CD4-positive, alpha-beta T cell treated with Interleukin-15 for 4 hours (primary cell): ENCODE measurements around the gene PQBP1.

ENCODE experiments used
- DNase-seq: peaks from one replicate; pipeline ENCODE4 v3.0.0-alpha.2; 2020; ENCODE audit warnings: low spot score

Gene PQBP1

DNA sequence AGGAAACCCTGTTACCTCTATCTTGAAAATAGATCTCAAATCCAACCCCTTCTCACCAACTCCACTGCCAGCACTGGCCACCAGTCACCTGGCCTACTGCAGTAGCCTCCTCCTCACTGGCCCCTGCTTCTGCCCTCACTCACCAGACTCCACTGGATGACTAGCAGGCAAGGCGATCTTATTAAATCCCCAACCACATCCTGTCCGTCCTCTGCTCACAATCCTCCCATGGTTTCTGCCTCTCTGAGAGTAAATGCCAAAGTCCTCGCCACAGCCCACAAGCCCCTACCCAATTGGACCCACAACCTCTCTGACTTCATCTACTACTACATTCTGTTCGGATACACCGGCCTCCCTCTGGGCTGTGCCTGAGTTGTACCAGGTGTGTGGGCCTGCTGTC lies 26.5 kb downstream of the PQBP1 start:
- no peak for DNase-seq

DNA sequence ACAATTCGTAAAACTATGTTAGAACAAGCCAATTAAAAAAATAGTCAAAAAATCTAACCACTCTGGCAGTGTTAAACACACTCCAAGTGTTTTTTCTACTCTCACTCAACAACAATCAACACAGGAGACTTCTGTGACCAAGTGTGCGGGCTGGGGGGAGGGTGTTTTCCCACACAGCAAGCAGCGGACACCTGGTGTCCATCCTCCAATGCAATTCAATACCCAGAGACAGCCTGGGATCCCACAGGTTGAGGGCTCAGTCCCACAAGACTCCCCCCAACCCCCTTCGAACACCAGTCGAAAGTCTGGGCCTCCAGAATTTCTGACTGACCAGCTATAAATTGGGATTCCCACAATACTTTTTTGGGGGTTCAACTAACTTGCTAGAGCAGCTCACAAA lies 29.4 kb downstream of the PQBP1 start:
- no peak for DNase-seq

DNA sequence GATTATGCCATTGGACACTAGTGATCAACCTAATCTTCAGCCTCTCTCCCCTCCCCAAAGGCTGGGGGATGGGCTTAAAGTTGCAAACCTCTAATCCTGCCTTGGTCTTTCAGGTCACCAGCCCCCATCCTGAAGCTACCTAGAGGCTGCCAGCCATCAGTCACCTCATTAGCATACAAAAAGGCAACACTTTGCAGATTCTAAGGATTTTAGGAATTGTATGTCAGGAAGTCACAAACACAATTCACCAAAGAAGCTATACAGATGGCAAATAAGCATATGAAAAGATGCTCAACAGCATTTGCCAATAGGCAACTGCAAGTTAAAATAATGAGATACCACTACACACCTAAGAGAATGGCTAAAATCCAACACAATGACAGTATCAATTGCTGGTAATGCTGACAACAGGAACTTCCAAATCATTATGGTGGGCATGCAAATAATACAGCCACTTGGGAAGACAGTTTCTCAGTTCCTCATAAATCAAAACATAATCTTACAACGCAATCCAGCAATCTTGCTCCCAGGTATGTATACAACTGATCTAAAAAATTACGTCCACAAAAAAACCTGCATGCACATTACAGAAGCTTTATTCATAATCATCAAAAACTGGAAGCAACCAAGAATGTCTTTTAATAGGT lies 30.1 kb downstream of the PQBP1 start:
- DNase-seq: no peak

DNA sequence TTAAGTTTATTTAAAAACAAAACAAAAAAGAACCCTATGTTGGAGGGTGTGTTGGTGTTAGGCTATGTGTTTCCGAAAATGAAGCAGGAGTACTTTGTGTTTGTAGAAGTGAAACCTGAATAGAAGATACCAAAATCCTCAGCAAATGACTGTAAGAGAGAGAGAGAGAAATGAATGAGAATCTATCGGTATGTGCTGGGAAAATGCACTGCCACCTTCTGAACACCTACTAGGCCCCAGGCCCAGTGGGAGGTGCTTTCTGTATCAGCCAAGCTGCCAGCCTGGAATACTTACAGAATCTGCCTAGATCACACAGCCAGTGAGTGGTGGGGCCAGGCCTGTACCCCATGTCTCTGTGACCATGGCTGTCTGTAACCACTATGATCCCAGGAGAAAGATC lies 36.0 kb downstream of the PQBP1 start:
- no peak for DNase-seq

DNA sequence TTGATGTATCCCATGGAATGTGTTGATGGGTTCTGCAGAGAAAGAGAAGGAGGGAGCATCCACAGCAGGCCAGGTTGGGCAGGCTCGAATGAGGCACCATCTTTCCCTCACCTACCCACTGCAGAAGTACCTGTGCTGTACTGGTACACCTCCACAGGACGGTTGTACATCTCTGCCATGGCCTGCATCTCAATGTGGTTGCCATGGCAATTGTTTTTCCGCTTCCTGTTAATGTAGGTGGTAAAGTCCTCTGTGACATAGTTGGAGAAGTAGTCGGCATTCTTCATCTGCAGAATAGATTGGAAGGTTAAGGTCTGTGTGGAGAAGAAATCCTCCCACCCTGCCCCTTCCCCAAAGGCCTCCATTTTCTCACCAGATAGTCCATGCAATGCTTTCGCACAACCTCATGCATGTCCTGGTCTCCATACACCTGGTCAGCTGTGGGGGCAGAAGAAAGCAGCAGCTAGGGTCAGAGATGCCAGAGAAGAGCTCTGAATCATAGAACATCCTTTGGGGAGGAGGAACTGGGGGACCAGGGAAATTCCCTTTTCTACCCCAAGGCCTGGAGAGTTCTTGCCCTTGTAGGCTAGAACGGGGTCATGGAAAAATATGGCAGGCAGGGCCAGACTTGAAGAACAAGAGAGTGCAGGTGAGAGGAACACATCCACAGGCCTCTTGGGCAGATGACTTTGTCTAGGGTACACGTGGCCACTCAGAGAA lies 37.0 kb downstream of the PQBP1 start:
- peak; percentile 61 for DNase-seq

DNA sequence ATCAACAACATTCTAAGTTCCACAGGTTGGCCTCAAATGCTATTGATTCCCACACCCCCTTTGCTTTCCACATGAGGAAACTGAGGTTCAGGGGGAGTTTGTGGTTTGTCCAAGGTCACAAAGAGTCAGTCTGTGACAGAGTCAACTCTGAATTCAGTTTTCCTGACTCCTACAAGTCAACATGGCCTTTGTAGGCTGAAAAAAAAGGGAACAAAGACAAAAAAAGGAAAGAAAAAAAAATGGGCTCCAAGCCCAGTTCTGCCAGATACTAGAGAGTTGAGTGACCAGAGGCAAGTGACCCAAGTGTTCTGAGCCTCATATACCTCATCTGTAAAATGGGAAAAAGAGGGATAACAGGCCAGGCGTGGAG lies 37.6 kb downstream of the PQBP1 start:
- no peak for DNase-seq

DNA sequence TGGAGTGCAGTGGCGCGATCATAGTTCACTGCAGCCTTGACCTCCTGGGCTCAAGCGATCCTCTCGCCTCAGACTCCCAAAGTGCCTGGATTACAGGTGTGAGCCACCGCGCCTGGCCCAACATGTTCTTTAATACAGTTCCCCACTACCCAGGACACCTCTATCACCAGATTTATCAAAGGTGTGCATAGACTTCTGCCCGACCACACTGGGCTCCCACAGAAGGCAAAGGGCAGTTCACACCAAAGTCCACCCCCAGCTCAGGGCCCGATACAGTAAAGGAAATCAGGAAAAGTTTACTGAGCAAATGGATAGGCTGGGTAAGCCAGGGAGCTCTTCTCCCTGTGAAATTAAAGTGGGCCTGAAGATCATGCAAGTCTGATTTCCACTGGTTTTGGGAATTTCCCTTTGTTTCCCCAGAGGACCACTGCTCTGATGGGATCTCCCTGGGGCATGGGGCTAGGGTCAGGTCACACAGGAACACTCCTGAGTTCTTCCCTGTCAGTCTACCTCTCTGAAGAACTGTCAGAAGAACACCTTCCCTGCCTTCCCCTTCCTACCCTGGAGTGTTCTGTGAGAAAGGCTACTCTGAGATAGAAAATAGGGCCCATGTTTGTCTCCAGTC lies 38.8 kb downstream of the PQBP1 start:
- no peak for DNase-seq

DNA sequence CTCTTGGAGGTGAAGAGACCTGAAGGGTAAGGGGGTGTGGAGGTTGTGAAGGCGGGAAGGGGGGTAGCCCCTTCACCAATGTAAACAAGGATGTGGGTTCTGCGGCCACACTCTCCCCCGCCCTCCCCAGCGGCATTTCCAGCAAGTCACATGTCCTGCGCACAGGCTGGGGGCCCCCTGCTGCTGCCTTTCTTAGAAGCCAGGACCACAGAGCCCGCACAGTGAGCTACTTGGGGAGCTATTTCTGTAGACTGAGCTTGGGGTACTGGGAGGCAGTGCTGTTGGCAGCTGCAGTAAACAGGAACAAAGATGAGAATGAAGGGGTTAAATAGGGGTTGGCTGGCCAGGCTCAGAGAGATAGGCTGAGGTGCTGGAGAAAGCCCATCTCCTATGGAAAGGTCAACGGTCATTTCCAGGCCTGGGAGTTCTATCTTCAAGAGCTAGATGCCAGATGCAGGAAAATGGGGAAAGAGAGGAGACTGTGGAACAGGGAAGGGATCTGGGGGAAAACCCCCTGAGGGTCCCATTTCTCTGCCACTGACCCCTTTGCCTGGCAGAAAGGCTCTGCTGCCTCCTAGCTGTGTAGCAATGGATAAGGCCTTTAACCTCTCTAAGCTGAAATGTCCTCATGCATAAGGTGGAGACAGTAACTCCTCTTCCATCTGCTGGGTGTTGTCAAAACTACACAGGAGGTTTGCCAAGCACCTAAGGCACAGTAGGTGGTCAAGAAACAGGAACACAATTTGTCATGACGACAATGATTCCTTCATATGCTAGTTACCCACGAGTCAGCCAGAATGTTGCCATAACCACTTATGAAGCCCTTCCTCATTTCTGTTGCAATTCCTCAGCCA lies 39.6 kb downstream of the PQBP1 start:
- peak; percentile 90 for DNase-seq

DNA sequence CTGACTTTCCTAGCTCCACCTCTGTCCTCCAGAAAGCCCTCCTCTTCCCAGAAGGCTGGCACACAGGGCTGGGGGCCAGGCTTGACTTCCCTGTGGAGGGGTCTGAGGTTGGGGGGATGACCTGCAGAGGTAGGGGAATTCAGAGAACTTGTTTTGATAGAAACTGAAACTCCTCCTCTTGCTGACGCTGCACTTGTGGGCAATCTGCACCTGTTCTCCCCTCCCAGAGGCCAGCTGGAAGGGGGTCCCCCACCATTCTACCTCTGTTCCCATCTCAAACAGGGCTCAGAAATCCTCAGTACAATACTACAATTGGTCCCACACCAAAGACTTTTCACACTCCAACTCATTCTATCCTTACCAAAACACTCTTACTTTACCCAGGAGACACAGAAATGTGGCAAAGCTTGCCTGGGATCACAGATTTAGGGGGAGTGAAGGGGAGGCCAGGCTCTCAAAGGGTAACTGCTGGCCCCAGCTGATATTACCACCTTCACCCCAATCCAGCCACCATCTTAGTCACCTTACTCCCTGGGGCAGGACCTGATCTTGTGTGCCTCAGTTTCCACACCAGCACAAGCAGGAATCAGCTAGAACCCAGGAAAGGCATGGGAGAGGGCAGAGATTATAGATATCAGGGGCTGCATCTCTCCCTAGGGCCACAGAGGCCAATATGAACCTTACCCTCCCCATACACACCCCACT lies 41.1 kb downstream of the PQBP1 start:
- DNase-seq: peak; percentile 78

DNA sequence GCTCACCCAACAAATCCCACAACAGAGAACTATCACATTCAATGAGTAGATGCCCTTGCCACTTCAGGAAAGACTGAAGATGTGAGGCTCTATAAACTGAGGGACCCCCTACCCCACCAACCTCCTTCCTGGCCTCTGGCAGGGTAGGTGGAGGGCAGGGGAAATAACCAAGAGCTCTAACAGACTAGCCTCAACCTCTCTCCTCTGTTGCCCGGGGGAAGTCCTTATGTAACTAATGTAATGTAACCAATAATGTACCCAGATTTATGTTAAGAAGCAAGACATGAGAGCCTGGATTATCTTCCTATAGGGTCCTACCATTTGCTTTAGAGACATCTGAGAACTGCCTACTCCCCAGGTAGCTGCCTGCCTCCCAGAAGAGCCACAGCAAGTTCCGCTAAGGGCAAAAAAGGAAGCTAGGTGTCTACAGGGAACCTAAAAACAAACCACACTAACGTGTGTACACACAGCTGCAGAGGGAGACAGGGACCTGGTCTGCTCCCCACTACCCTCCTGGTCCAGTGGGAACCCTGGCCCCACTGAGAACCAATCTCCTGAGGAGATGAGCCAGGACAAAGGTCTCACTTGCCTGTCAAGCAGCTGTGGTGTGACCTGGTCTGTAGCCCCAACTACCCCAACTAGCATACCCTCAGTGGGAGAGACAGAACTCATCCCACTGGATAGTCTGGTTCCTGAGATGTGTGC lies 41.9 kb downstream of the PQBP1 start:
- peak; percentile 39 for DNase-seq

DNA sequence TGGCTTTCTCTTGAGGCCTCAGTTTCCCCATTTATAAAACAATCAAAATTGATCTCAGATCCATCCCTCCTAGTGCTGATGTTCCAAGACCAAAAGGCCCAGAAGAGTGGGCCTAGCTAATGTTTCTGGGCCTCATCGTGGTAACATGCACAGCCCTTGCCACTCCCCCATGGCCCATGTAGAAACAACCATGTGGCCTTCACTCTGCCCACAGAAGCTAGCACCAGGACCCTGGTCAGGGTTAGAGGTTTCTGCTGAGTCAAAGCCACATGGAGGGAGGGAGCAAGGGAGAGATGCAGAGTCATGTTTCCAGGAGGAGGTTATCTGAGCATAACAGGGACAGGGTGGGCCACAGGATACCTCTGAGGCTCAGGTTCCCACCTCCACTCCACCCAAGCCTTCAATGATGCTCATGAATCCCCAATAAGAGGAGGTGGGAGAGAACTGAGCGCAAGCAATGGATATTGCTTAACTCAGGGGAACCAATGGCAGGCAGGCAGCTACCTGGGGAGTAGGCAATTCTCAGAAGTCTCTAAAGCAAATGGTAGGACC lies 42.8 kb downstream of the PQBP1 start:
- no peak for DNase-seq

DNA sequence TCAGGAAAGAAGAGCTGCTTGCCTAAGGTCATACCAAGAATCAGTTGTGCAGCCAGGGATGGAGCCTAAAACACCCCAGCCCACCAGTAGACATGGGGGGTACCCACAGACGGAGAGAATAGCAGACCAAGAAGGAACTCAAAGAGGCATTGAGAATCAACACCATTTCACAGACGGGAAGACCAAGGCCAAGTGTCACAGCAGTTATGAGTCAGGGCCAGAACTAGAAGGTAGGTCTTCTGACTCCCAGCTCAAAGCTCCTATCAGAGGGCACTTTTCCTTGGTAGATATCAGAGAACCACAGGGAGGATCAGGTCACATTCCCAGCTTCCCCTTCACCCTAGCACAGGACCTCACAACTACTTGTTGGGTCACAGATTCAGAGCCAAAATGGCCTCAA lies 45.2 kb downstream of the PQBP1 start:
- no peak for DNase-seq

DNA sequence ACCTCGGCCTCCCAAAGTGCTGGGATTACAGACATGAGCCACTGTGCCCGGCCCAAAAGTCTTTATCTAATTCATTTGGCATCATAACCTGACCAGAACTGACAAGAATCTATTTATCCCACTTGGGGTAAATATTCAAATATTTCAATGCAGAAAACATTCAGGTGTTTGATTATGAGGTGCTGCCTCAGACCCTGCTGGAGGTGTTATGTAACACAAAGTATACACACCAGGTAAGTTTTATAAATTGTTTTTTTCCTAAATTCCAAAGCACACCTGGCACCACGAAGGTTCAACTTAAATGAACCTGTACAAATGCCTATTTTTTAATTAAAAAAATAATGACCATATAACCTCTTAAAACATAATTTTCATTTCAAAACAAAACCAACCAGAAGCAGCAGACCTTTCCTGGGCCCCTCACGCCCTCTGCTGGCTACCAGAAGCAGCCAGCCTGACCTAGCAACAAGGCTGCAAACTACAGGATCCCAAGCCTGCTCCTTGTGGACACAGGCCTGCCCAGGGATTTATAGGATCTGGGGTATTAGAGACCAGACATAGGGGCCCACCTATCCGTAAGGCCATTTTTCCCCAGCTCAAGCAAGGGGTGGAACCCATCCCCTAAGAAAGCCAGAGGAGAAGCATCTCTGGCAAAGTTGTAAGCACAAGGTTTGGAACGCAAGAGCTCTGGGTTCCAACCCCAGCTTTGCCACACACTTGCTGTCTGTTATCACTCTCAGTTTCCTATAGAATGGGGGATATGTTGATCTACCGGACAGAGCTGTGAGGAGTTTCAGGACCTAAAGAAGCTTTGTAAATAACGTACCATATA lies 48.0 kb downstream of the PQBP1 start:
- DNase-seq: peak; percentile 51

DNA sequence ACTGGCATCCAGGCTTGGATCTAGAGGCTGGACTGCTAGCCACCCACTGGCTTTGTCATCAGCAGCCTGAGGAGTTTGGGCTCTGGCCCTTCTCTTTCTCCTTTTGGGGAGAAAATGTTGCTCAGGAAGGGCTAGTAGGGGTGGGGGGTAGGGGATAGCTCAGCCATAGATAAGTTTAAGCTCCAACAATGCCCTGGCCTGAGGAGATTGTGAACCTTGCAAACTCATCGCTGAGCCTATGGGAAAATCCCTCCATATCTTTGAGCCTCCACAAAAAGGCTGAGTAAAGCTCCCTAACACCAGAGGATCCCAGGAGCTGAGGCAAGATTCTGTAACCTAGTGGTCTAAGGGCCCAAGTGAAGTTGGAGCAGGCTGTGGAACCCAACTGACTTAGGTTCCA lies 50.9 kb downstream of the PQBP1 start:
- no peak for DNase-seq
